ENCODE data around the gene LITAFD. TPM values are rescaled to one million over a fixed set of nuclear protein-coding genes. Genes with fewer than 3 reads are reported as not detected.

The LITAFD gene
- total RNA-seq, 1 experiment from 2014 or later = not detected

- TF ChIP-seq CBX3 (IDR thresholded peaks at IDR 0.05; ENCODE audit: low read depth) (no peak), EZH2 (IDR thresholded peaks at IDR 0.05) (no peak), EZH2phosphoT487 (IDR thresholded peaks at IDR 0.05; ENCODE audit: borderline replicate concordance) (no peak), ELF1 (IDR thresholded peaks at IDR 0.05; ENCODE audit: borderline replicate concordance, low read depth) (no peak), ATF3 (IDR thresholded peaks at IDR 0.05) (no peak), SIN3A (IDR thresholded peaks at IDR 0.05; ENCODE audit: low read depth) (no peak), CEBPB (IDR thresholded peaks at IDR 0.05; ENCODE audit: low read depth) (no peak), ZNF274 (IDR thresholded peaks at IDR 0.05; ENCODE audit: low read depth, low read length) (no peak), JUND (IDR thresholded peaks at IDR 0.05) (no peak), YY1 (IDR thresholded peaks at IDR 0.05; ENCODE audit: extremely low read depth, insufficient replicate concordance, low read depth, low read length) (no peak), TCF7L2 (IDR thresholded peaks at IDR 0.05; ENCODE audit: borderline replicate concordance, extremely low read depth, insufficient read depth, insufficient read length) (no peak), SP1 (IDR thresholded peaks at IDR 0.05; ENCODE audit: low read depth) (no peak), POLR2AphosphoS5 (IDR thresholded peaks at IDR 0.05; ENCODE audit: low read depth, low read length) (no peak), SRF (IDR thresholded peaks at IDR 0.05; ENCODE audit: low read depth) (no peak), EGR1 (IDR thresholded peaks at IDR 0.05; ENCODE audit: low read depth) (no peak), RAD21 (IDR thresholded peaks at IDR 0.05; ENCODE audit: low read depth) (no peak), MAX (IDR thresholded peaks at IDR 0.05) (no peak)
- TF ChIP-seq, protein P1, sequence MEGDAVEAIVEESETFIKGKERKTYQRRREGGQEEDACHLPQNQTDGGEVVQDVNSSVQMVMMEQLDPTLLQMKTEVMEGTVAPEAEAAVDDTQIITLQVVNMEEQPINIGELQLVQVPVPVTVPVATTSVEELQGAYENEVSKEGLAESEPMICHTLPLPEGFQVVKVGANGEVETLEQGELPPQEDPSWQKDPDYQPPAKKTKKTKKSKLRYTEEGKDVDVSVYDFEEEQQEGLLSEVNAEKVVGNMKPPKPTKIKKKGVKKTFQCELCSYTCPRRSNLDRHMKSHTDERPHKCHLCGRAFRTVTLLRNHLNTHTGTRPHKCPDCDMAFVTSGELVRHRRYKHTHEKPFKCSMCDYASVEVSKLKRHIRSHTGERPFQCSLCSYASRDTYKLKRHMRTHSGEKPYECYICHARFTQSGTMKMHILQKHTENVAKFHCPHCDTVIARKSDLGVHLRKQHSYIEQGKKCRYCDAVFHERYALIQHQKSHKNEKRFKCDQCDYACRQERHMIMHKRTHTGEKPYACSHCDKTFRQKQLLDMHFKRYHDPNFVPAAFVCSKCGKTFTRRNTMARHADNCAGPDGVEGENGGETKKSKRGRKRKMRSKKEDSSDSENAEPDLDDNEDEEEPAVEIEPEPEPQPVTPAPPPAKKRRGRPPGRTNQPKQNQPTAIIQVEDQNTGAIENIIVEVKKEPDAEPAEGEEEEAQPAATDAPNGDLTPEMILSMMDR (IDR thresholded peaks at IDR 0.05 in 2 of 3, conservative IDR thresholded peaks at IDR 0.05 in 1 of 3; ENCODE audit: borderline replicate concordance in 1 of 3, insufficient read depth in 1 of 3, low read depth in 2 of 3, low read length in 2 of 3) = no peak
- TF ChIP-seq, protein P2, sequence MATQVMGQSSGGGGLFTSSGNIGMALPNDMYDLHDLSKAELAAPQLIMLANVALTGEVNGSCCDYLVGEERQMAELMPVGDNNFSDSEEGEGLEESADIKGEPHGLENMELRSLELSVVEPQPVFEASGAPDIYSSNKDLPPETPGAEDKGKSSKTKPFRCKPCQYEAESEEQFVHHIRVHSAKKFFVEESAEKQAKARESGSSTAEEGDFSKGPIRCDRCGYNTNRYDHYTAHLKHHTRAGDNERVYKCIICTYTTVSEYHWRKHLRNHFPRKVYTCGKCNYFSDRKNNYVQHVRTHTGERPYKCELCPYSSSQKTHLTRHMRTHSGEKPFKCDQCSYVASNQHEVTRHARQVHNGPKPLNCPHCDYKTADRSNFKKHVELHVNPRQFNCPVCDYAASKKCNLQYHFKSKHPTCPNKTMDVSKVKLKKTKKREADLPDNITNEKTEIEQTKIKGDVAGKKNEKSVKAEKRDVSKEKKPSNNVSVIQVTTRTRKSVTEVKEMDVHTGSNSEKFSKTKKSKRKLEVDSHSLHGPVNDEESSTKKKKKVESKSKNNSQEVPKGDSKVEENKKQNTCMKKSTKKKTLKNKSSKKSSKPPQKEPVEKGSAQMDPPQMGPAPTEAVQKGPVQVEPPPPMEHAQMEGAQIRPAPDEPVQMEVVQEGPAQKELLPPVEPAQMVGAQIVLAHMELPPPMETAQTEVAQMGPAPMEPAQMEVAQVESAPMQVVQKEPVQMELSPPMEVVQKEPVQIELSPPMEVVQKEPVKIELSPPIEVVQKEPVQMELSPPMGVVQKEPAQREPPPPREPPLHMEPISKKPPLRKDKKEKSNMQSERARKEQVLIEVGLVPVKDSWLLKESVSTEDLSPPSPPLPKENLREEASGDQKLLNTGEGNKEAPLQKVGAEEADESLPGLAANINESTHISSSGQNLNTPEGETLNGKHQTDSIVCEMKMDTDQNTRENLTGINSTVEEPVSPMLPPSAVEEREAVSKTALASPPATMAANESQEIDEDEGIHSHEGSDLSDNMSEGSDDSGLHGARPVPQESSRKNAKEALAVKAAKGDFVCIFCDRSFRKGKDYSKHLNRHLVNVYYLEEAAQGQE (IDR thresholded peaks at IDR 0.05; ENCODE audit: low read depth) = no peak
- TF ChIP-seq, protein P3, sequence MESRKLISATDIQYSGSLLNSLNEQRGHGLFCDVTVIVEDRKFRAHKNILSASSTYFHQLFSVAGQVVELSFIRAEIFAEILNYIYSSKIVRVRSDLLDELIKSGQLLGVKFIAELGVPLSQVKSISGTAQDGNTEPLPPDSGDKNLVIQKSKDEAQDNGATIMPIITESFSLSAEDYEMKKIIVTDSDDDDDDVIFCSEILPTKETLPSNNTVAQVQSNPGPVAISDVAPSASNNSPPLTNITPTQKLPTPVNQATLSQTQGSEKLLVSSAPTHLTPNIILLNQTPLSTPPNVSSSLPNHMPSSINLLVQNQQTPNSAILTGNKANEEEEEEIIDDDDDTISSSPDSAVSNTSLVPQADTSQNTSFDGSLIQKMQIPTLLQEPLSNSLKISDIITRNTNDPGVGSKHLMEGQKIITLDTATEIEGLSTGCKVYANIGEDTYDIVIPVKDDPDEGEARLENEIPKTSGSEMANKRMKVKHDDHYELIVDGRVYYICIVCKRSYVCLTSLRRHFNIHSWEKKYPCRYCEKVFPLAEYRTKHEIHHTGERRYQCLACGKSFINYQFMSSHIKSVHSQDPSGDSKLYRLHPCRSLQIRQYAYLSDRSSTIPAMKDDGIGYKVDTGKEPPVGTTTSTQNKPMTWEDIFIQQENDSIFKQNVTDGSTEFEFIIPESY (IDR thresholded peaks at IDR 0.05; ENCODE audit: extremely low read depth, insufficient replicate concordance, low read length) = no peak
- H3K79me2 ChIP-seq (ENCODE audit: insufficient read depth, low read length) = no peaks in the 10 kb centered on the region
- no peak overlapping the region for H3K27ac ChIP-seq (ENCODE audit: low read depth, low read length)
- peaks cover 35 to 46% of the 10 kb centered on the region in 2 experiments for H3K36me3 ChIP-seq (ENCODE audit: control insufficient read depth in 1 of 2, insufficient read depth in 2 of 2, low read length in 2 of 2)
- intact Hi-C loops (cut with micrococcal nuclease) = no loop called here
- CTCF ChIA-PET = no interaction called here
- RAD21 ChIA-PET (ENCODE audit: low non-redundant PET in 1 of 2, low total read pairs in 2 of 2, uncharacterized antibody in 2 of 2, unreplicated experiment in 2 of 2) = no interaction called here
- H3K9me3 ChIP-seq (ENCODE audit: control insufficient read depth in 1 of 2, insufficient read depth in 1 of 2, low read depth in 1 of 2, low read length in 2 of 2) = no peaks in the 10 kb centered on the region
- no peaks in the 10 kb centered on the region for H3K27me3 ChIP-seq (ENCODE audit: insufficient read depth, low read length)
- POLR2A ChIA-PET = no interaction called here
- no peaks in the 10 kb centered on the region for H3K9me2 ChIP-seq (ENCODE audit: insufficient read depth)
- no peaks in the 10 kb centered on the region; a peak in 1 of 4 replicates for H3K4me1 ChIP-seq (ENCODE audit: control insufficient read depth in 1 of 2, insufficient read depth in 2 of 2, low read length in 2 of 2)
- H2AFZ ChIP-seq (ENCODE audit: low read depth, low read length, poor library complexity, severe bottlenecking) = no peak overlapping the region
- H3K9ac ChIP-seq (ENCODE audit: low read length) = no peak overlapping the region
- no TSS peak for BruUV-seq (replicated peaks)
- no peak overlapping the region for H3K4me3 ChIP-seq (replicated peaks in 1 of 2; ENCODE audit: low read depth in 1 of 2, low read length in 2 of 2)
- DNase-seq (ENCODE audit: low read depth, low spot score) (no peak), ATAC-seq (no peak)
- no peaks in the 10 kb centered on the region for H4K20me1 ChIP-seq (ENCODE audit: insufficient read depth)
- H3K4me2 ChIP-seq (ENCODE audit: low read length) = no peak overlapping the region
Observed at GRCh38 chr16:8892101-8892575, 10.0 kb downstream of the LITAFD start.
